ENCODE measurements around the gene BTN2A1.

DNA sequence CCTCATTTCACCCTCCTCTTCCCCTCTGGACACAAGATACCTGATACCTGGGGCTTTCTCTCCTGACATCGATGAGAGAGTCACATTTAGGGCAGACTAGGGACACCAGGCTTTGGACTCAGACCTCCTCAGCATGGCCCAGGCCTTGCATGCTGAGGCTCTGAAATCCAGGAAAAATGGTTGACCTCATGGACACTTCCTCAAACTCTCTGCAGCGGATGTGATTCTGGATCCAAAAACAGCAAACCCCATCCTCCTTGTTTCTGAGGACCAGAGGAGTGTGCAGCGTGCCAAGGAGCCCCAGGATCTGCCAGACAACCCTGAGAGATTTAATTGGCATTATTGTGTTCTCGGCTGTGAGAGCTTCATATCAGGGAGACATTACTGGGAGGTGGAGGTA is 44.8 kb upstream of the BTN2A1 start:
- TF ChIP-seq SUZ12 (IDR thresholded peaks at IDR 0.05; ENCODE audit: low read depth, low read length) (no peak), DNMT3B (CRISPR knock-in tag; conservative IDR thresholded peaks at IDR 0.05) (no peak), NFE2L2 (IDR thresholded peaks at IDR 0.05; ENCODE audit: low read length) (no peak), CTCF (CRISPR knock-in tag; IDR thresholded peaks at IDR 0.05) (no peak), ZNF740 (CRISPR knock-in tag; IDR thresholded peaks at IDR 0.05) (no peak), CHD2 (IDR thresholded peaks at IDR 0.05; ENCODE audit: low read depth, low read length) (no peak), SP2 (CRISPR knock-in tag; IDR thresholded peaks at IDR 0.05) (no peak), CREB1 (IDR thresholded peaks at IDR 0.05) (no peak), CREB1 (CRISPR knock-in tag; IDR thresholded peaks at IDR 0.05) (no peak), GABPA (IDR thresholded peaks at IDR 0.05; ENCODE audit: low read depth, low read length) (no peak), GABPA (CRISPR knock-in tag; IDR thresholded peaks at IDR 0.05; ENCODE audit: low read depth) (no peak), ZNF660 (CRISPR knock-in tag; IDR thresholded peaks at IDR 0.05; ENCODE audit: borderline replicate concordance, low read depth) (no peak), CREM (IDR thresholded peaks at IDR 0.05) (no peak), CREM (CRISPR knock-in tag; IDR thresholded peaks at IDR 0.05) (no peak), HOXA9 (CRISPR knock-in tag; IDR thresholded peaks at IDR 0.05; ENCODE audit: borderline replicate concordance) (no peak), ARNTL (CRISPR knock-in tag; IDR thresholded peaks at IDR 0.05) (no peak), KDM2A (CRISPR knock-in tag; IDR thresholded peaks at IDR 0.05; ENCODE audit: borderline replicate concordance, low read depth) (no peak)
